ENCODE measurements around the gene BEST4.
"Not testable (repeated sequence)": the region's sequence is repeated elsewhere in the genome, so short reads cannot be mapped to it uniquely, and the experiment has no call there.

BEST4 gene

GRCh38 chr1:44776730-44777068, 11.3 kb downstream of the BEST4 start:
- no peak for DNase-seq

- DNase-seq: no peak
These were observed 11.8 kb downstream of the BEST4 start for GRCh38 chr1:44775930-44776729.

DNA sequence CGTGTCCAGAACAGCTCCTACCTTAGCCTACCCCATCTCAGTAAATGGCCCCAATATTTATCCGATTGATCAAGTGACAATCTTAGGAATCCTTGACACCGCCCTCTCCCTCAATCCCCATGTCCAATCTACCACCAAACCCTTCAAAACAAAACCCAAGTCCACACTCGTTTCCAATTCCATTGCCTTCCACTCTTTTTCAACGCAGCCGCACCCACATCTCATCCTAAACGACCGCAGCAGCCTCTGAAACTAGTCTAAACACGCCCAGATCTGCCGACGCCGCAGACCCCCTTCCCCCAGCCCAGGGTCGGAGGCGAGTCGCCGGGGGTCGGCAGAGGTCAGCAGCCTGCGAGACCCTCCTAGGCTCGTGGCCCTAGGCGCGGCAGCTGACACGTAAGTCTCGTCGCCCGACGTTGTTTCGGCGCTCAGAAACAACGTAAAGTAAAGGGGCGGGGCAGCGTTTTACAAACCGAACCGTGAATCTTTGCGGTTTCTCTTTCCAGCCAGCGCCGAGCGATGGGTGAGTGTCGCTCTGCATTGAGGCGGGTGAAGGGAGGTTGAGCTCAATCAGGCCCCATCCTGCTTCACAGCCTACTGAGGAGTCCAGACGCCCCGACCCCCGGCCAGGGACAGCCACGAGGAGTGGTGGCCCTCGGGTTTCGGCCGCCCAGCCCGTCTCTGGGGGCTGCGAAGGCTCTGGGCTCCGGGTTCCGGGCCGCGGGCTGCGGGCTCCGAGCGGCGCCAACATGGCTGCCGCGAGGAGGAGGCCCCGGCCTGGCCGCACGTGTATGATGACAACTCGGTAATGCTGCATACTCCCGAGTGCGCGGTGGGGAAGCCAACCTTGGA, 12.7 kb downstream of the BEST4 start, which contains the start of gene RPS8:
Gene RPS8 (plus strand): TSS at position 463 of the 852 bp plus-strand sequence. CDS start 57 bp downstream, at position 520.
- DNase-seq: peak; percentile 95

GRCh38 chr1:44766421-44766820, 21.5 kb downstream of the BEST4 start:
- not testable (repeated sequence) for DNase-seq

DNA sequence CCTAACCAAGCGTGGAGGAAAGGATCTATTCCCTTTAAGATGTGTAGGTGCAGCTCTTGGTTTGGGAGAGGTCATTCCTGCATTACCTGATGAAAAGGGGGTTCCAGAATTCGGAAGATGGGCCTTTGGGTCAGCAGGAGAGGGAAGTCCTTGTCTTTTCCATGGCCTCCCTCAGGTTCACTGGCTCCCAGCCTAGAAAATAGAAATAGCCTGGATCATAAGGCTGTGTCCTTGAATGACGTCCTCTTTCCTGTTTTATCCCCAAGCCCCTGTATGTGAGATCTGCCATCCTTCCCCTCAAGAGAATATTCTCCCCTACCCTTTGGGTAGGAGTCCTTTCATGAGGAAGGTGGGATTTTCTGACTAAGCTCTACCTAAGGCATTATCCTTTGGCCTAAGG, 27.1 kb downstream of the BEST4 start:
- no peak for DNase-seq

GRCh38 chr1:44759077-44759476, 28.9 kb downstream of the BEST4 start:
- DNase-seq: no peak

GRCh38 chr1:44757420-44757819, 30.6 kb downstream of the BEST4 start:
- no peak for DNase-seq

DNA sequence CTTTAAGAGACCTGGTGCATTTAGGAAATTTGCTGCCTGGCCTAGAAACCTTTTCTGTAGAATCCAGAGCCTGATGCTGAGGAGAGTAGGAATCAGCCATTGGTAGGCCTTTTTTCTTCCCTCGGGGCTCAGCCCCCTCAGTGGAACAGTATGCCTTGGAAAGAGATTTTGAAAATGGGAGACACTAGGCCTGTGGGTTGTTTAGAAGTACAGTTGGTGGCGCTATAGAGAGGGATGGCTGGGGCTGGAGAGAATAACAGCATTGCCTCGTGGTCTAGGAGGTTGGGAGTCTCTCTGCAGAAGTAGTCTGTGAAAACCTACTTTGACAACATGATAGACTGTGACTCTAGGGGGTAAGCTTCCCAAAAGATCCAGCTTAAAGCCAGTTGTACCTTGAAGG, 40.1 kb downstream of the BEST4 start:
- DNase-seq: no peak

- DNase-seq: no peak
These were observed 44.8 kb downstream of the BEST4 start for GRCh38 chr1:44743211-44743610.

- no peak for DNase-seq
These were observed 47.8 kb downstream of the BEST4 start for GRCh38 chr1:44740179-44740617.

DNA sequence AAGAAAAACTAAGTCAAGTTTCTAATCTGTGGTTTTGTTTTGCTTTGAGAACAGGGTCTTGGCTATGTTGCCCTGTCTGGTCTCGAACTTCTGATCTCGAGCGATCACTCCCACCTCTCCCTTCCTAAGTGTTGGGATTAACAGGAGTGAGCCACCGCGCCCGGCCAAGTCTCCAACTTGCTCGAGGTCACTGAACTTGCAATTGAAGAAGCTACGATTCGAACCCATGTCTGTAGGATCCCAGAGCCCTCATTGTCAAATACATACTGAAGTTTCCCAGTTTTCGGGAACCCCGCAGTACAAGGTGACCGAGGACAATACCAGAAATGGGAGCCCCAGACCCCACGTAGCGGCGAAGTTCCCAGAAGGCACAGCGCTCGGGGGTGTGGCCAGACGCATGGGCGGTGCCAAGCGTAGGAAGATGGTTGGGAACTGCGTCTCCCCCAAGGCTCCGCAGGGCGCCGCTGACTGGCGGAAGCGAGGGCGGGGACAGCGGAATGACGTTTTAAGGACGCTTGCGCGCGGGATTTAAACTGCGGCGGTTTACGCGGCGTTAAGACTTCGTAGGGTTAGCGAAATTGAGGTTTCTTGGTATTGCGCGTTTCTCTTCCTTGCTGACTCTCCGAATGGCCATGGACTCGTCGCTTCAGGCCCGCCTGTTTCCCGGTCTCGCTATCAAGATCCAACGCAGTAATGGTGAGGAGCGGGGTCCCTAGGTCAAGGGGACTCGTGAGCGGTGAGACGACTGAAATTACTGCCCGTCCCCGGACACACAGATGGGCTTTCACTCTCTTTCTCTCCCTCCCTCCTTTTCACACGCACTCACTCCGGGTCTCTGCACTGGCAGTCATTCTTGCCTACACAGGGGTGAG, 48.4 kb downstream of the BEST4 start, which contains the start of gene KIF2C:
Gene KIF2C (plus strand): TSS at position 531 of the 872 bp plus-strand sequence. CDS start 96 bp downstream, at position 627.
- DNase-seq: peak; percentile 98

DNA sequence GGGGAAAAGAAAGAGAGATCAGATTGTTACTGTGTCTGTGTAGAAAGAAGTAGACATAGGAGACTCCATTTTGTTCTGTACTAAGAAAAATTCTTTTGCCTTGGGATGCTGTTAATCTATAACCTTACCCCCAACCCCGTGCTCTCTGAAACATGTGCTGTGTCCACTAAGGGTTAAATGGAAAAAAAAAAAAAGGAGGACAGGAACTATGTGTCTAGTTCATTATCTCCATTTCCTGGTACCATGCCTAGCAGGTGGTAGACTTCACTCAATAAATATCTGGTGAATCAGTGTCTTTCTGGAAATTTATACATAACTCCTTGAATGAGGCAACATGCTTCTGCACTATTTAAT, 49.0 kb downstream of the BEST4 start:
- not testable (repeated sequence) for DNase-seq

DNA sequence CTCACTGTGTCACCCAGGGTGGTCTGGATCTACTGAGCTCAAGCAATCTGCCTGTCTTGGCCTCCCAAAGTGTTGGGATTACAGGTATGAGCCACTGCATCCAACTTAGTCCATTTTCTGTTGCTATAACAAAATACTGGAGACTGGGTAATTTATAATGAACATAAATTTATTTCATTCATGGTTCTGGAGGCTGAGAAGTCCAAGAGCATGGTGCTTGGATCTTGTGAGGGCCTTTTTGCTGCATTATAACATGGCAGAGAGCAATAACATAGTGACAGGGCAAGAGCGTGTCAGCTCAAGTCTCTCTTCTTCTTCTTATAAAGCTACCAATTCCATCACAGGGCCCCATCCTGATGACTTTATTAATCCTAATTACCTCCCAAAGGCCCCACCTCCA, 52.0 kb downstream of the BEST4 start:
- no peak for DNase-seq

DNA sequence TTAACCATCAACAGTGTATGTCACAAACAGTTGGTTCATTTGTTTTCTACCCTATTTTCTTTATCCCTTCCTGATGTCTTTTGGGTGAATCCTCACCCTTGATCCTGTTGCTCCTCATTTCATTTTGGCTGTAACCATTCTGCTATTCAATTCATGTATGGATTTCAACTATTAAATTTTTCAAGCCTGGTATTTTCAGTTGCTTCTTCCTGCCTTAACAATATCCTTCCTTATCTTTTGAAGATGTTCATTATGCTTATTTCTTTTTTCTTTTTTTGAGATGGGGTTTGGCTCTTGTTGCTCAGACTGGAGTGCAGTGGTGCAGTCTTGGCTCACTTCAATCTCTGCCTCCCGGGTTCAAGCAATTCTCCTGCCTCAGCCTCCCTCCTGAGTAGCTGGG, 54.2 kb downstream of the BEST4 start:
- DNase-seq: no peak

All from left hindlimb (tissue), 1 donor.